Testis (tissue), 2 donors: Measurements from ENCODE around the gene SEC24B.

Source experiments
- POLR2A ChIP-seq: fragments of 450-650 bp; IDR thresholded peaks from one replicate; pipeline ENCODE4 v1.6.1; 2017; ENCODE audit warnings: antibody characterized with exemption, mild to moderate bottlenecking, moderate library complexity
- TF ChIP-seq, protein P1 (sequence below), 3 experiments: fragments of 450-650 bp in 2 of 3; fragments of 200-600 bp in 1 of 3; sonication (generic) in 1 of 3; IDR thresholded peaks; one replicate each; pipeline ENCODE4 v1.5.1; 2016 to 2019; ENCODE audit warnings: antibody characterized with exemption in 3 of 3, mild to moderate bottlenecking in 2 of 3, moderate library complexity in 1 of 3

- TF ChIP-seq POLR2A = no peak
- TF ChIP-seq, protein P1, sequence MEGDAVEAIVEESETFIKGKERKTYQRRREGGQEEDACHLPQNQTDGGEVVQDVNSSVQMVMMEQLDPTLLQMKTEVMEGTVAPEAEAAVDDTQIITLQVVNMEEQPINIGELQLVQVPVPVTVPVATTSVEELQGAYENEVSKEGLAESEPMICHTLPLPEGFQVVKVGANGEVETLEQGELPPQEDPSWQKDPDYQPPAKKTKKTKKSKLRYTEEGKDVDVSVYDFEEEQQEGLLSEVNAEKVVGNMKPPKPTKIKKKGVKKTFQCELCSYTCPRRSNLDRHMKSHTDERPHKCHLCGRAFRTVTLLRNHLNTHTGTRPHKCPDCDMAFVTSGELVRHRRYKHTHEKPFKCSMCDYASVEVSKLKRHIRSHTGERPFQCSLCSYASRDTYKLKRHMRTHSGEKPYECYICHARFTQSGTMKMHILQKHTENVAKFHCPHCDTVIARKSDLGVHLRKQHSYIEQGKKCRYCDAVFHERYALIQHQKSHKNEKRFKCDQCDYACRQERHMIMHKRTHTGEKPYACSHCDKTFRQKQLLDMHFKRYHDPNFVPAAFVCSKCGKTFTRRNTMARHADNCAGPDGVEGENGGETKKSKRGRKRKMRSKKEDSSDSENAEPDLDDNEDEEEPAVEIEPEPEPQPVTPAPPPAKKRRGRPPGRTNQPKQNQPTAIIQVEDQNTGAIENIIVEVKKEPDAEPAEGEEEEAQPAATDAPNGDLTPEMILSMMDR (IDR thresholded peaks at IDR 0.05) = no peak
Observed at GRCh38 chr4:109548655-109549054, 115.0 kb downstream of the SEC24B start.
